Measurements from ENCODE around the gene OR2T4. TPM values are rescaled to one million over a fixed set of nuclear protein-coding genes. Genes with fewer than 3 reads are reported as not detected.

The OR2T4 gene
- total and polyA plus RNA-seq, 10 donors: not detected

DNA sequence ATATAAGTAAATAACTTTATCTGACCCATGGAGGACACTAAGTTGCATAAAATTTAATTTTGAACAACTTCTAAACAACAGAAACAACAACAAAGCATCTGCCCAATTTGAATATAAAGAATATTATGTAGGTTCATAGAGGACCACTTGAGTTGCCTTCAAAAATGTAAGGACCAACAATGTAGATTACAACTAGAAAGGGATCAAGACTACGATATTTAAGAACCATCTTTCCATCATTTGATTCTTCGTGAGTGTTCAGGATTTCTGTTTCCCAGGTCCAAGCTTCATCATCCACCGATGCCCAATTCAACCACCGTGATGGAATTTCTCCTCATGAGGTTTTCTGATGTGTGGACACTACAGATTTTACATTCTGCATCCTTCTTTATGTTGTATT is 13.0 kb upstream of the OR2T4 start, which contains the start of gene OR14C36:
OR14C36 (plus strand) TSS at position 301 of the 400 bp plus-strand sequence; CDS start at position 301, 0 bp downstream.
- H3K4me1 ChIP-seq: no peaks in the 10 kb centered on the region

DNA sequence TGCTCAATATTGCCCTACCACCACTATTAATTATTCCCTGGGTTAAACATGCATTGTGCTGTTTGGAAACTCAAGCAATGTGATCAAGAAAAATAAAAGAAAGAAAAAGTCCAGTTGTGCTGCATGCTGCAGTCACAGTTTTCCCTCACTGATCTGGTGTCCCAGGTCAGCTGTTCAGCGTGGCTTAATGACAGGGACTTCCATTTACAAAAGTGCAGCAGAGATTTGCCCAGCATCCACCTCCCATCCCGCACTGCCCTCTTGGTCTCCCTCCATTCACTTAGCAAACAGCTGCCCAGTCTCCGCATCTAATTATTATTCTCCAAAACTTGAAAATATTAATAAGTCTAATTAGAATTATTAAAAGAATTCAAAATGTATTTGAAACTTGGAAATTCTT is 2.0 kb upstream of the OR2T4 start:
- intact Hi-C loops (cut with DNase I; ENCODE audit: low total_unique reads): no loop called here
- peaks cover 0 to 7% (median under 1%) of the 10 kb centered on the region in 8 donors for H3K9me3 ChIP-seq

More for the DNA sequence above, 13.0 kb upstream of the OR2T4 start, which contains the start of gene OR14C36:
- intact Hi-C loops (cut with DNase I; ENCODE audit: low total_unique reads): no loop called here
- TF ChIP-seq POLR2A (IDR thresholded peaks at IDR 0.05): no peak
- no peak for TF ChIP-seq POLR2AphosphoS5 (IDR thresholded peaks at IDR 0.05)
- TF ChIP-seq, protein P1, sequence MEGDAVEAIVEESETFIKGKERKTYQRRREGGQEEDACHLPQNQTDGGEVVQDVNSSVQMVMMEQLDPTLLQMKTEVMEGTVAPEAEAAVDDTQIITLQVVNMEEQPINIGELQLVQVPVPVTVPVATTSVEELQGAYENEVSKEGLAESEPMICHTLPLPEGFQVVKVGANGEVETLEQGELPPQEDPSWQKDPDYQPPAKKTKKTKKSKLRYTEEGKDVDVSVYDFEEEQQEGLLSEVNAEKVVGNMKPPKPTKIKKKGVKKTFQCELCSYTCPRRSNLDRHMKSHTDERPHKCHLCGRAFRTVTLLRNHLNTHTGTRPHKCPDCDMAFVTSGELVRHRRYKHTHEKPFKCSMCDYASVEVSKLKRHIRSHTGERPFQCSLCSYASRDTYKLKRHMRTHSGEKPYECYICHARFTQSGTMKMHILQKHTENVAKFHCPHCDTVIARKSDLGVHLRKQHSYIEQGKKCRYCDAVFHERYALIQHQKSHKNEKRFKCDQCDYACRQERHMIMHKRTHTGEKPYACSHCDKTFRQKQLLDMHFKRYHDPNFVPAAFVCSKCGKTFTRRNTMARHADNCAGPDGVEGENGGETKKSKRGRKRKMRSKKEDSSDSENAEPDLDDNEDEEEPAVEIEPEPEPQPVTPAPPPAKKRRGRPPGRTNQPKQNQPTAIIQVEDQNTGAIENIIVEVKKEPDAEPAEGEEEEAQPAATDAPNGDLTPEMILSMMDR (IDR thresholded peaks at IDR 0.05 in 8 of 11, conservative IDR thresholded peaks at IDR 0.05 in 3 of 11): no peak
- no peaks in the 10 kb centered on the region for H3K36me3 ChIP-seq
- no peak within 1 kb of the TSS for H3K27ac ChIP-seq
- DNase-seq: no peak
- no peaks in the 10 kb centered on the region for H3K27me3 ChIP-seq (replicated peaks in 1 of 7)
- WGBS, 5 donors: 68 to 79% (median 74%) methylated on average over 4 of the region's 4 CpGs
- H3K9me3 ChIP-seq: no peaks in the 10 kb centered on the region
- no peak within 1 kb of the TSS for H3K4me3 ChIP-seq

DNA sequence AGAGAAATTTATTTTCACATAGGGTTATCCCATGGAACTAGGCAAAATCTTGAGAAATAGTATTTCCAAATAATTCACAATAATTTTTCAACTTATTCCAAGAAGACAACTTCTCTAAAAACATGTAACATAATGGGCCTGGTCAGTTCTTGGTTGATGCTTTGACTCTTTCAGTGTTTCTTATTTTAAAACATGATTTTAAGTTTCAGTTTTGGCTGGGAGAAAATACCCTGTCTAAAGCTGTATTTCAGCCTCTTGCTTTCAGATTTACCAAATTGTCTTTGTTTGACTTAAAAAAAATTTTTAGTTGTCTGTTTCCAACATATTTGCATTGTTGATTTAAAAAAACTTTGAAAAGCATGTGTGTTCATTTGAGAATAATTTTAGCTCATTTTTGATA is 5.1 kb downstream of the OR2T4 start:
- Histone ChIP-seq H3K9me3 (peaks cover 0 to 17% (median 4%) of the 10 kb centered on the region in 8 donors), H3K4me1 (no peaks in the 10 kb centered on the region), H3K27me3 (replicated peaks in 1 of 7) (no peaks in the 10 kb centered on the region), H3K27ac (no peak overlapping the region), H3K4me3 (no peak overlapping the region), H3K36me3 (no peaks in the 10 kb centered on the region)
- no peak for TF ChIP-seq POLR2A (IDR thresholded peaks at IDR 0.05)
- TF ChIP-seq POLR2AphosphoS5 (IDR thresholded peaks at IDR 0.05): no peak
- TF ChIP-seq, protein P1 (IDR thresholded peaks at IDR 0.05 in 8 of 11, conservative IDR thresholded peaks at IDR 0.05 in 3 of 11): no peak
- no peak for DNase-seq
- intact Hi-C loops (cut with DNase I; ENCODE audit: low total_unique reads): no loop called here

More for the DNA sequence above, 2.0 kb upstream of the OR2T4 start:
- TF ChIP-seq POLR2AphosphoS5 (IDR thresholded peaks at IDR 0.05) (no peak), POLR2A (IDR thresholded peaks at IDR 0.05) (no peak)
- TF ChIP-seq, protein P1 (IDR thresholded peaks at IDR 0.05 in 8 of 11, conservative IDR thresholded peaks at IDR 0.05 in 3 of 11): no peak
- H3K4me3 ChIP-seq: no peak overlapping the region
- no peak for DNase-seq
- no peak overlapping the region for H3K27ac ChIP-seq
- WGBS, 5 donors: 75 to 89% (median 84%) methylated on average over 3 of the region's 3 CpGs
- no peaks in the 10 kb centered on the region for H3K27me3 ChIP-seq (replicated peaks in 1 of 7)
- no peaks in the 10 kb centered on the region for H3K4me1 ChIP-seq
- H3K36me3 ChIP-seq: no peaks in the 10 kb centered on the region

DNA sequence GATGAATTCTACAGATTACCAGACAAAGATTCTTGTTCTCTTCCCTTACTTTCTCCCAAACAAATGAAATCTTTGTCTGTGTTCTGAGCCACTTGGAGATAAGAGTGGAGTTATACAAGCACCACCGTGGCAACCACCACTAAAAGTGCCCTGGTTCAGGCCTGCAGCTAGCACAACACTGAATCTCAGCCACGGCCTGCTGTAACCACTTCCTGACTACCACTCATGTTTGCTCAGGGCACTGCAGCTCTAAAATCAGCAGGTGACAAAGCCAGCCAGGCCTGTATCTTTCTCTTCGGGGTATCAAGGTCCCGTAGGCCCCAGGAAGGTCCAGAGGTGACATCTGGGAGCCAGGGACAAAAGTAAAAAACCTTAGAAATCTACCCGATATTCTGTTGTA is 10.9 kb downstream of the OR2T4 start:
- intact Hi-C loops (cut with DNase I; ENCODE audit: low total_unique reads): no loop called here
- no peak for DNase-seq
- 34 to 50% (median 47%) methylated on average over 5 of the region's 5 CpGs for WGBS, 5 donors

More for the DNA sequence above, 10.9 kb downstream of the OR2T4 start:
- Histone ChIP-seq H3K4me1 (no peaks in the 10 kb centered on the region), H3K27ac (no peak overlapping the region), H3K27me3 (replicated peaks in 1 of 7) (no peaks in the 10 kb centered on the region), H3K4me3 (no peak overlapping the region), H3K36me3 (no peaks in the 10 kb centered on the region), H3K9me3 (no peaks in the 10 kb centered on the region)
- TF ChIP-seq POLR2A (IDR thresholded peaks at IDR 0.05) (no peak), POLR2AphosphoS5 (IDR thresholded peaks at IDR 0.05) (no peak)
- TF ChIP-seq, protein P1 (IDR thresholded peaks at IDR 0.05 in 8 of 11, conservative IDR thresholded peaks at IDR 0.05 in 3 of 11): no peak

Measured in spleen (tissue), 11 donors.